GM19043 (cell line): Measurements from ENCODE around the gene GFRA1.
"Not testable (repeated sequence)": the region's sequence is repeated elsewhere in the genome, so short reads cannot be mapped to it uniquely, and the experiment has no call there.

Experiments used
- ATAC-seq: cut with Tn5 transposase; IDR thresholded peaks from one replicate; pipeline ENCODE4 v1.9.1; 2021; ENCODE audit warnings: low read depth; ENCODE audit not compliant: unreplicated experiment

GFRA1 gene

DNA sequence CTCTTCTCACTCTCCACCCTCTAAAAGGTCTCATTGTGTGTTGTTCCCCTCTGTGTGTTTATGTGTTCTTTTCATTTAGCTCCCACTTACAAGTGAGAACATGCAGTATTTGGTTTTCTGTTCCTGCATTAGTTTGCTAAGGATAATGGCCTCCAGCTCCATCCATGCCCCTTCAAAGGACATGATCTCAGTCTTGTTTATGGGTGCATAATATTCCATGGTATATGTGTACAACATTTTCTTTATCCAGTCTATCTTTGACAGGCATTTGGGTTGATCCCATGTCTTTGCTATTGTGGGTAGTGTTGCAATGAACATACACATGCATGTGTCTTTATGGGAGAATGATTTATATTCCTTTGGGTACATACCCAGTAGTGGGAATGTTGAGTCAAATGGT is 107.1 kb downstream of the GFRA1 start:
- not testable (repeated sequence) for ATAC-seq

DNA sequence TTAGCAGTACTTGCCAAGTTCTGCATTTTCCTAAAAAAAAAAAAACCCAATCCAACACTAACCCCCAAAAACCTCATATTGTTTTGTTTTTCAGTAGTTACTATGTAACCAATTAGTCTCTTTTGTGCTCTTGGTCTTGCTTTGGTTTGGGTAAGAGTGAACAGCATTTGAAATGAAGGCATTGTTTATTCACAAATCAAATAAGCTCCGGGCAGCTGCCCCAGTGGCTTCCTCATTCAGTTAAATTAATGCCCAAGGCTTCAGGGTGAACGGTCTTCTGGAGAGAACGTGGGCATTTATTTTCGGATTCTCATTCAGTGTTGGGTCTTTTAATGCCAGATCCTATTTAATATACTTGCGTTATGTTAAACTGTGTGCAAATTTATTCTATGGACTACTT is 108.7 kb downstream of the GFRA1 start:
- ATAC-seq = no peak

DNA sequence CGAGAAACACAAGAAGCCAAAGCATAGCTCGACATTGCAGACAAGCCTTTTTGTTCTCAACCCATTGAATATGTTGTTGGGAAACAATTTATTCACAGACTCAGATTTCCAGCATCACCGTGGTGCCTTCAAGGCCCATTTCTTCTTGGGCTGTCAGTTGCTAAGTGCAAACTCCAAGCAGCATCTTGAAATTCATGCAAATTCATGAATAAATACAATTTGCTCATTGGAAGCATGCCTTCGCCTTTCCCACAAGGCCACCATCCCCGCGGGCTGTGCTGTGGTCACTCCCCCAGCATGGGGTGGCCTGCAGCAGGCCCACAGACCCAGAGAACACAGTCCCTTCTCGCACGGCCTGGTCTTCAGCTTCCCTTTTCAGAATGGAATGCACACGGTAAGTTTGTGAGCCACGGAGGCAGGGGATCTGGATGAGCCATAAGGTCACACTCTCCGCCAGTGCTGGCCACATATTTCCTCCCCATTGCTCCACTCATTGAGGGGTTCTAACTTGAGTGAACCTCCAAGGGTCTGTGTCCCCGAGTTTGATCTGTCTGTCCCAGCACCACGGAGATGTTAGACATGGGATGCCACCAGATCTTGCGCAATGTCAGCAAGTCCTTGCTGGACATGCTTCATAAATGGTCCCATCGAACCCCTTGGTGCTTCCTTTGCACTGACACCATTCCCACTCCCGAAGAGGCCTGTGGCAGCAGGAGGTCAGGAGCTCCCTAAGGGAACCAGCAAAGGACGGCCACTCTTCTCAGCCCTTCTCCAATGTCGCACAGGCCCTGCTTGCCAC is 109.5 kb downstream of the GFRA1 start:
- no peak for ATAC-seq

DNA sequence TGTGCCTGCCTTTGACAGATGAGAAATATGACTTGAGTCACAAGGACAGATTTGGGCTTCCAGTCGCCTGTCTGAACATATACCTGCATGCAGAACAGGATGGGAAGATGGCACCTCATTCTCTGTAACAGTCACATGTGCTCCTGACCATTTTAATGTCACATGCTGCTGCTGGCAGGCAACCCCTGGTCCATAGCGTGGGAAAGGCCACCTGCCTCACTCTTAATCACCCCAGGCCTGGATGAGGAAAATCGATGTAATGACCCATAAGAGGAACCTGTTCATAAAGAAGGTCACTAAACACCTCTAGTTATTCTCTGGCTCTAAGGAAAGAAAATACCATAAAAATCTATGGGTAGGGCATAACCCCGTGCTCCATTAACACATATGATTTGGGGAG is 110.2 kb downstream of the GFRA1 start:
- no peak for ATAC-seq

DNA sequence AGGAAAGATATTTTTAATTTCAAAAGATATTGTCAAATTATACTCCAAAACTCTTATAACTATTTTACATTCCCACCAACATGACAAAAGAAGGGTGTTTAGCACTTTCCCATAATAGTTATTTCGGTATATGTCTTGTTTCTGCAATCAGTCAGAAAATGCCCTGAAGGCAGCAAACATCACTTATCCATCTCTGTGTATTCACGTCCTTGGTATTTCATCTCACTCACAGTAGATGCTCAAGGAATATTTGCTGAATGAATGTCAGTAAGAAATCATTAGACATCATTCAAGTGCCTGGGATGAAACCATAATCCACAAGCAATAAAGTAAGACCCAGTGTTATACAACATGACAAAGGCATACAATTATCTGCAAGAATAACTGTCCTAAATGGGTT is 112.7 kb downstream of the GFRA1 start:
- ATAC-seq = no peak

DNA sequence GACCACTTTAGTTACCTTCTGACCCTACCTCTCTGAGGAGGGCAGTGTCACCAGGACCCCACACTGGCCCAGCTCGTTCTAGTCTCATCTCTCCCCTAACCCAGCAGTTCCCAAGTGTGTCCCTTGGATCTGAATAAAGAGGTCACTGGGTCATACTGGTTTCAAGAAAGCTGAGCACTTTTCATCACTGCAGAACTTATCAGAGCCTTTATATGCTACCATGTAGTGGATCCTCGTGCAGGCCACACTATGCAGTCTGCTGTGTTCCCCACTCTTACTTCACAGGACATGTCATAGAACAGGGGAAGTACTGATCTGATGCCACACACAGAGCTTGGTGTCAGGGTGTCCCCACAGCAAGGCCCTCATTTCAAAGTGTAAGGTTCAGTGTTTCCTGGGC is 113.8 kb downstream of the GFRA1 start:
- no peak for ATAC-seq

DNA sequence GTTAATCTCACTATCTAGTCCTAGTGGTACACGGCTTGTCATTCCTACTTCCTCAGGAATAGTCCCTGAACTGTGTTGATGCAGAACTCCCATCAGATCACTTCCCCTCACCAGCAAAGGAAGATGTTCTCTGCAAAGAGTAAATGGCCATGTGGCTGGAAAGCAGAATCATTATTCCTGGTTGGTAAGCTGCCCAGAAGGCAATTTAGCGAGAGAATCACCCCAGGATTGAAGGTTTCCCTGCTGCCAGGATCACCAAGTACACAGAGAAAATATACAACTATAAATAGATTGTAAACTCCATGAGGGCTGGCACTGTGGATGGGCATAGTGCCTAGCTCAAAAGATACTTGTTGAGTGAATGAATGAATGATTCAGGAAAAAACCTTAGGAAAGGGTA is 115.0 kb downstream of the GFRA1 start:
- no peak for ATAC-seq

DNA sequence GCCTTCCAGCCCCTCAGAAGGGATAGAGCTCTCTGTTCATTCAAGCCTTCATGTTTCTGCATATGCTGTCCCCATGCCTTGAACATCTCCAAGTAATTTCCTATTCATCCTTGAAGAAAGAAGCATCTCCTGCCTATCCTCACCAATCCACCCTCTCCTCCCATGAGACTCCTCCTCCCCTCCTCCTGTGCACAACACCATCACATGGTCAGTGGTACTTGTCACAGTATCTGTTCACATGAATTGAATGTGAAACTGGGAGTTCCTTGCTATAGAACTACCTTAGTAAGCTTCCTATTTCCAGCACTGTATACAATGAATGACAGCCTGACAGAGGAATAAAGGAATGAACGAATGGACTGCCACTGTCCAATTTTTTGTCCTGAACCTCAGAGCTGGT is 115.5 kb downstream of the GFRA1 start:
- ATAC-seq = no peak

DNA sequence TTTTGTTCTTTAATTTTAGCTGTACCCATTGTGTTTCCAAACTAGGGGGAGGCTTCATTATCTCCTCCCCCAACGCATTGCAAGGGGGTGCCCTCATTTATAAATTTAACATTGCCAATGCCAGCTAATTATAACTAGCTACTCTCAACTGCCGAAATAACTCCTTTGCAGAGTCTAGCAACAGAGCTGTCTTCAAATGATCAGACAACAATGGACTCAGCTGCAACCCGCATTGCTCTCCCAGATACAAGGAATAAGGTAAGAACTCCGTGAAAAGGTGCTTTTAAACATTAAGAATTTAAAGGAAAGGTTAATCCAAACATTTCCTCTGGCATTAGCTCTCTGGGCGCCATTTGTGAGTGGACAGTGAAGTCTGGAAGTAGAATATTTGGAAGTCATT is 116.2 kb downstream of the GFRA1 start:
- no peak for ATAC-seq

DNA sequence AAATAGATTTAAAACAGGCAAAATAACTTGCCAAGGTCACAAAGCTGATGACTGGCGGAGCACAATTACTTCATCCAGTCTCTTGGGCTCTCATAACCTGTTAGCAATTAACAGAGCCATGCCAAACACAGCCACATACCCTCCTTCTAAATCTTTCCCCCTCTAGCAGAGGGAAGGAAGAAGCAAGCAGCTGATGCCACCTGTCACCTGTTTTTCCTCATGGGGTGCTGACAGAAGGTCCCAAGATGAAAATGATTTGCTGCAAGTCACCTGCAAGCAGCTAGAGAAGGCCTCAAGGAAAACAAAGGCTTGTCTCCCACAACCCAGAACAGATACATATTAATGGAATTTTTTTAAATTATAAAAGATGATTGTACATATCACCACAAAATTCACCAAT is 117.8 kb downstream of the GFRA1 start:
- ATAC-seq = no peak

DNA sequence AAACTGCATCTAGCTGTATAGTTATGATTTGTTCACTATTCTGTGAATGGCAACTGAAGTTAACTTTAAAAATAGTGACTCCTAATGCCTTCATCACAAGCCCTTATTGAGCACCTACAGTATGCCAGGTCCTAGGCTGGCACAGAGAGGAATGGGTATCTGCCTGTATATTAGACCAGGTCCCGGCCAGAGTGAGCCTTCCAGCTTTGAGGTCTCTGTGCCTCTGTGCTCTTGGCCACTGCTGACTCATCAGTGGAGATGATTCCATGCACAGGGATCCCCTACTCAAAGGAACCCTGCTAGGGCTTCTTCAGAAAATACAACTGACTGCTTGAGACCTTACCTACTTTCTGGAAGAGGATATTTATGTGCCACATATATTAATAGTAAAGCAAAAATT is 118.4 kb downstream of the GFRA1 start:
- no peak for ATAC-seq

DNA sequence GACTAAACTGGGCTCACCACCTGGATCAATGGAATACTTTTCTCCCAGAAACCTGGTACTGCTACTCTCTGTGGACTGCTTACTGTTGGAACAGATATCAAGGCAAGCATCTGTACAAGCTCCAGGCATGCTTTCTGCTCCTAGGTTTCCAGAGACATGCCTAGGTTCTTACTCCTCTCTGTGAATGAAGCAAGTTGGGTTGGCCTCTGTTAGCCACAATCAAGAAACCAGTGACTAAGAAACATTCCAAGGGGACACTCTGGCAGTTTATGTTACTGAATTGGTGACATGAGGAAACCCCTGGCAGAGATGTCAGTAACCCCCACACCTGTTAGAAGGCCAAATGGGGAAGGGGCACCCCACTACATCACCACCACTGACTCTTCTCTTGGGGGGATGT is 121.9 kb downstream of the GFRA1 start:
- no peak for ATAC-seq

DNA sequence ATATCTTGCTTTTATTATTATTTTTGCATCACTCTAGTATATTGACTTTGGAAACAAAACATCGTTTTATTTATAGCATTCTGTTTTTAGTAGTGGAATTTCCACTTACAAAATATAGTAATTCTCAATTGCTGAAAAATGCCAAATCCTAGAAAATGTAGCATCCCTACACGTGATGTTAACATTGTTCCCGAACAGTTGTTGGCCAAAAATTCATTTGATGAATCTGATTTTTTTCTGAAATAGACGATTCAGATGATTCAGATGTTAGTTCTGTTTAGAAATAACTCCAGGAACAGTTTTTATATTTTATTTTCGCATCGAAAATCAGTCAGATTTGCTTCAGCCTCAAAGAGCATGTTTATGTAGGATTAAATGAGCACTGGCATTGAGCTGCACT is 122.4 kb downstream of the GFRA1 start:
- no peak for ATAC-seq

DNA sequence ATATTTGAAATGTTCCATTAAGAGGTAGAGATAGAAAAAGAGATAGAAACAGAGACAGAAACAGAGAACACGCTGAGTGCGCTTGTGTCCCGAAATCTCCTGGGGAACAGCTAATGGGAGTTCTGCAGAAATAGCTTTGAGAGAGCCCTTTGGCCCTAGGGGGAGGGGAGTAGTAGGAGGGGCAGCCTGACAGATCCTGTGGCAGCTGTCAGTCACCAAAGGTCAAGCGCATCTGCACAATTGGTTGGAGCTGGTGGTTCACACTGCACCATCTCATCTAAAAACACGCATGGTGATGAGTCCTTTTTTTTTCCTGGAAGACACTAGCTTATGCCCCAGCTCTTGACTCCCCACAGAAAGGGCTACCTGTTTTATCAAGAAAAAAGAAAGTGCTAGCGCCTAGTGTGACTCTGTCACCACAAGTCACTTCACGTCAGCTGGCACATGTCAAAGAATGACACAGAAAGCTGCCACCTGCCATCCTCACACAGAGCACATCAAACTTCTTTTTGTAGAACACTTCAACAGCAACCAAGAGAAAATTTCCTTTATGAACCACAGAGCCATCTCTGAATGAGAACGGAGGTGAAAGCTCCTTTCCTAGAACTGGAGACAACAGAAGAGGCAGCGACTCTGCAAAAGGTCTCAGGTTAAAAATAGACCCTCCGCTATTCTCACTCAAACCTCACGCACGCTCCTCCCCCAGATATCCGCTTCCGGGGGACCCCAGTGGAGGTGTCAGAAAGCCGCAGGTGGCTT is 125.7 kb downstream of the GFRA1 start:
- no peak for ATAC-seq

DNA sequence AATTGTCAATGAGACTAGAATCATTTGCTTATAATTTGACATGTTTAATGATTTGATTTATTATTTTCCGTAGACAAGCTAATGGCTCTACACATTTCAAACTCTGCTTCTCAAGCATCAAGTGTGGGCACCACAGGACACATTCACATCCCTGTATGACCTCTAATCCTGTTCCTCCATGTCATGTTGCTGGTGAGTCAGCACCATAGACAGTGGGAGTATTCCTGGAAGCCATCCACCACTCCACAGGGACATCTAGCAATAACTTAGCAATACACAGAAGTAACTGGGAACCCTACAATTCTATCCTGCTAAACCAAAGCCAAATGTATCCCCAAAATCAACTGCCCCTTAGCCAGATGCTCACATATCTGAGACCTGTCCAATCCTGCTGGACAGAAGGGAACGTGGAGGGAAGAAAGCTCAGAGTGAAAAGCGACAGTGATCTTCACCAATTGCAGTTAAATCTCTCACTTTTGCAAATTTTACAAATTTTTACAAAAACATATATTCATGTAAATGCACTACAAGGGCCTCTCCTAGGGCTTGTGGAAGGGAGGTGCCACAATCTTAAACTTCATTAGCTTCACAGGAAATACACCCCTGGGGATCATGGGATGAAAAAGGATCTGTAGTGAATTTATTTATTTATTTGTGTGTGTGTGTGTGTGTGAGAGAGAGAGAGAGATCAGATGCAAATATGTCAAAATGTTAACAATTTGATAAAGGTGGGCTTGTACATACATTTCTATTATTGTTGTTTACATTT is 126.5 kb downstream of the GFRA1 start:
- no peak for ATAC-seq

DNA sequence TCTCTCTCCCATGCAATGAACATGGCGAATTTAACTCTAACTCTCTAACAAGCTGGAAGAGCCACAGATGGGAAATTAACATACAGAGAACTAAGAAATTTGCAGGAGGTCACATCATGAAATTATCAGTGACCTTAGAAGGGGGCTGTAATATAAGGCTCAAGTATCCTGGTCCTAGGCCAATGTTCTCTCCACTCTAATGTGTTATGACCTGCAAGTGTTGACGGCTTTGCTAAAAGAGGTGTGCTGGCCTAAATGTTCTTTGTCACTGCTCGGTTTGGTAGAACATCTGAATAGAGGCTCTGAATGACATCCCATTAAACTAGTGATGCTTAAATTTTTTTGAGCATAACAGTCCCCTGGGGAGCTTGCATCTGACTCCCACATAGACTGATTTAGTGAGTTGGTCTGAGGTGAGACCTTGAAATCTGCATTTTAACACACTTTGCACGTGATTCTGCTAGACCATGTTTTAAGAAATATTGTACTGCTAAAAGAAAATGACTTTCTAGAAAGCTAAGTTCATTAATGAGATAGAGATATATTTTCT is 129.3 kb downstream of the GFRA1 start:
- ATAC-seq = no peak

DNA sequence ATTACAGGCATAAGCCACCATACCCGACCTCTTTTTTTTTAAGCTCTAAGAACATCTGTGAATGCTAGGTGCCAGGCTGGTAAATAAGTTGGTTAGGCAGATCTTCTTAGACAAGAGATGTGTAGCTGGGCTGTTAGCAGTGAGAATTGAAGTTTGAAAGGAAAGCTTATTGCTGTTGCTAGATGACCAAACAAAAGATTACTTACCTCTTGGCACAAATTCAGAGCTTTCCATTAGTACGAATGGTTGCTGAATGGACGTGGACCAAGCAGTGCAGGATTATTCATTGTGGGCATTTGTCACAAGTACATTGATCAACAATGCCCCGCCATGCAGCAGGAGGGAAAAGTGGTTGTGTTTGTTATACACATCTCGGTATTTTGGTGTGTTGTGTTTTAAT is 131.2 kb downstream of the GFRA1 start:
- no peak for ATAC-seq

DNA sequence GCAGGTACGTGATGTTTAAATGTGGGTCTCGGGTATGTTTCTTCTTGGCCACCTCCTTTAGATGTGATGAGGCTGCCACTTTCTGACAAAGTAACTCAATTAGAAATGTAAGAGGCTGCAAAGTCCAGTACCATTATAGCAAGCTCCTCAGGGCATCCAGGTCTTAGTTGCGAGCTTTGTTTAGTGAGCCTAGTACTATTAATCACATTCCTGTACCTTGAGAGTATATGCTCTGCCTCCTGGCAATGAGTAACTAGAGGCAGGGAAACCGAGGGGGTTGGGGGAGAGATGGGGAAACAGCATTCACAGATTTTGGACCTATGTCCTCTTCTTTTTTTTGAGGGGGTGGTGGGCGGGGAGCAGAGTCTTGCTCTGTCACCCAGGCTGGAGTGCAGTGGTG is 131.8 kb downstream of the GFRA1 start:
- ATAC-seq = no peak

DNA sequence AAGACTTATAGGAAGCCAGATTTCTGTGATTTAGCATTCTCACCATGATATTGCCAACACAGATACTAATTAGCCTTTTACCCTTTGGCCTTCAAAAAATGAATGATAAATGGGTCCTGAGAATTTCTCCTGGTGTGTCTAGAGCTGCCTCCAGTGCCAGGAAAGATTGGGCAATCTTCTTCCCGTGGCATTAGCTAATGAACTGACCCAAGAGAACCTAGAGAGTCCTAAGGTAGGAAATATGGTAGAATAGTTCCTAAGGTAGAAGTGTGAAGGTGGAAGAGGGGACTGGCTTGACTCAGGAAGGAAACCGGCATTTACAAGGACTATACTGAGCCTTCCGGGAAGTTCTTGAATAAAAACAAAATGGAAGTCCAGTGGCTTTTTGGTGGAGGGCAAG is 133.1 kb downstream of the GFRA1 start:
- ATAC-seq = no peak

DNA sequence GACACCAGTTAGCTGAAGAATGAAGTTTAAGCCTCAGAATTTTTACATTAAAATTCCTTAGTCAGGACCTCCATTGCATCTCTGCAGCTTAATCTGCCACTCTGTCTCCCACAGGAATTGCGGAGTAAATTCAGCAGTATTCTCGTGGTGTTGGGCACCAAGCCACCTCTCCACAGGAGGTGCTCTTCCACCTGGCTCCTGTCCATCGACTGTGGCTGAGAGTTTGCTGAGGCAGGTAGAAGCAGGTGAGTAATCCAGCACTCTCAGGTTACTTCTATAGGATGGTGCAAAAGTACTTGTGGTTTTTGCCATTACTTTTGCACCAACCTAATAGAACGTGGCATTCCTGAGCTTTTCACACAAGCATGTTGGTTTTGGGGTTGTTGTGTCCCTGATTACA is 134.1 kb downstream of the GFRA1 start:
- ATAC-seq = no peak

DNA sequence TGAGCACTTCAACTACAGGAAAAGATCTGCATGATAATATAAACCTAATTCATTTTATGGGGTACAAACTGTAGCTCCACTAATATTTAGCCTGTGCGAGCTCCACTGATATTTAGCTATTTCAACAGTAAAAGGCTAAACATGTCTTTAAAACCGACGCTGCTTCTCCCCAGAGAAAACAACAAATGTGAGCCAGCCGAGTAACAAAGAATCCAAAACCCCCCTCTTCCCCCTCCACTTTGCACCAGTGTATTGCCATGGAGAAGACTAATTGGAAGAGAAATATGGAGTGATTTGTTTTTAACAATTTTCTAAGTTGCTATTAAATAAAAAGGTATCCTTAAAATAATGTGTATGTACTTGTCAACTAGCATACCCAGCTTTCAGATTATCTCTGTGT is 136.7 kb downstream of the GFRA1 start:
- no peak for ATAC-seq
